Muscle of arm (tissue), 12 donors: Measurements from ENCODE around the gene CACNA2D4. TPM values are rescaled to one million over a fixed set of nuclear protein-coding genes. Genes with fewer than 3 reads are reported as not detected.

Experiments
- polyA plus RNA-seq, 12 donors: library from polyadenylated mRNA; unstranded; fragments of 120-200 nt; gene quantifications; one replicate each; pipeline ENCODE4 v1.2.1, GENCODE V29; 2013; ENCODE audit not compliant: insufficient read length in 12 of 12

CACNA2D4 gene
- polyA plus RNA-seq, 12 donors = 0.97 to 3.8 (median 2.5) TPM; not detected in 2

Other genes starting within 250 kb of the CACNA2D4 start
- 10 to 100 TPM in 11 of 12 donors, not detected in 1; 17.3 to 30.6 (median 26.6) TPM for gene ADIPOR2, start 227.6 kb downstream of the CACNA2D4 start, polyA plus RNA-seq
- gene LRTM2, start 98.1 kb downstream of the CACNA2D4 start, polyA plus RNA-seq = under 1 TPM in 9 of 12 donors, not detected in 3; 0.09 to 0.98 (median 0.20) TPM
- gene DCP1B, start 85.8 kb upstream of the CACNA2D4 start, polyA plus RNA-seq = 10 to 100 TPM in 11 of 12 donors, not detected in 1; 12.0 to 37.8 (median 13.5) TPM
- 1 to 10 TPM in 11 of 12 donors, not detected in 1; 2.3 to 6.7 (median 3.2) TPM for gene CACNA1C, start 134.3 kb upstream of the CACNA2D4 start, polyA plus RNA-seq